GM21786 (cell line): ENCODE data around the gene PIGV.

ENCODE experiments used
- ATAC-seq: cut with Tn5 transposase; IDR thresholded peaks from one replicate; pipeline ENCODE4 v1.9.1; 2021; ENCODE audit not compliant: unreplicated experiment

Gene PIGV

DNA sequence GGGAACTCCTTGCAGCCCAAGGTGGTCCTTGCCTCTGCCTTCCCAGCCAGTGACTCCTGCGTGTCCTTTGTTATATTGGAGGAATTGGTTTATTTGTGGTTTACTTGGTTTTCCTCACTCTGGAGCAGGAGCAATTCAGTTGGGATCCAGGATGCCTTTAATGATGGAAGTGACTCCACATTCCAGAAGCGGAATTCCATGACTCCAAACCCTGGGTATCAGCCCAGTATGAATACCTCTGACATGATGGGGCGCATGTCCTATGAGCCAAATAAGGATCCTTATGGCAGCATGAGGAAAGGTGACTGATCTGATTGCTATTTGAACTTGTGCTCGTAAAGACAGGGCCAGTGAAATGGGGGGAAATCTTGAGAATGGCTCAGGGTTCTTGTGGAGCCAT lies 15.1 kb upstream of the PIGV start:
- no peak for ATAC-seq

DNA sequence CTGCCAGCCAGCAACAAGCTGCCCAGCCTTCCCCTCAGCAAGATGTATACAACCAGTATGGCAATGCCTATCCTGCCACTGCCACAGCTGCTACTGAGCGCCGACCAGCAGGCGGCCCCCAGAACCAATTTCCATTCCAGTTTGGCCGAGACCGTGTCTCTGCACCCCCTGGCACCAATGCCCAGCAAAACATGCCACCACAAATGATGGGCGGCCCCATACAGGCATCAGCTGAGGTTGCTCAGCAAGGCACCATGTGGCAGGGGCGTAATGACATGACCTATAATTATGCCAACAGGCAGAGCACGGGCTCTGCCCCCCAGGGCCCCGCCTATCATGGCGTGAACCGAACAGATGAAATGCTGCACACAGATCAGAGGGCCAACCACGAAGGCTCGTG lies 13.3 kb upstream of the PIGV start:
- no peak for ATAC-seq

- ATAC-seq, result no peak
These were observed 12.1 kb upstream of the PIGV start for GRCh38 chr1:26775666-26776065.

DNA sequence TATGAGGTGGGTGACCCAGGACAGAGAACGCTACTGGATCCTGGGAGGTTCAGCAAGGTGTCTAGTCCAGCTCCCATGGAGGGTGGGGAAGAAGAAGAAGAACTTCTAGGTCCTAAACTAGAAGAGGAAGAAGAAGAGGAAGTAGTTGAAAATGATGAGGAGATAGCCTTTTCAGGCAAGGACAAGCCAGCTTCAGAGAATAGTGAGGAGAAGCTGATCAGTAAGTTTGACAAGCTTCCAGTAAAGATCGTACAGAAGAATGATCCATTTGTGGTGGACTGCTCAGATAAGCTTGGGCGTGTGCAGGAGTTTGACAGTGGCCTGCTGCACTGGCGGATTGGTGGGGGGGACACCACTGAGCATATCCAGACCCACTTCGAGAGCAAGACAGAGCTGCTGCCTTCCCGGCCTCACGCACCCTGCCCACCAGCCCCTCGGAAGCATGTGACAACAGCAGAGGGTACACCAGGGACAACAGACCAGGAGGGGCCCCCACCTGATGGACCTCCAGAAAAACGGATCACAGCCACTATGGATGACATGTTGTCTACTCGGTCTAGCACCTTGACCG lies 8.6 kb upstream of the PIGV start:
- ATAC-seq, result no peak

DNA sequence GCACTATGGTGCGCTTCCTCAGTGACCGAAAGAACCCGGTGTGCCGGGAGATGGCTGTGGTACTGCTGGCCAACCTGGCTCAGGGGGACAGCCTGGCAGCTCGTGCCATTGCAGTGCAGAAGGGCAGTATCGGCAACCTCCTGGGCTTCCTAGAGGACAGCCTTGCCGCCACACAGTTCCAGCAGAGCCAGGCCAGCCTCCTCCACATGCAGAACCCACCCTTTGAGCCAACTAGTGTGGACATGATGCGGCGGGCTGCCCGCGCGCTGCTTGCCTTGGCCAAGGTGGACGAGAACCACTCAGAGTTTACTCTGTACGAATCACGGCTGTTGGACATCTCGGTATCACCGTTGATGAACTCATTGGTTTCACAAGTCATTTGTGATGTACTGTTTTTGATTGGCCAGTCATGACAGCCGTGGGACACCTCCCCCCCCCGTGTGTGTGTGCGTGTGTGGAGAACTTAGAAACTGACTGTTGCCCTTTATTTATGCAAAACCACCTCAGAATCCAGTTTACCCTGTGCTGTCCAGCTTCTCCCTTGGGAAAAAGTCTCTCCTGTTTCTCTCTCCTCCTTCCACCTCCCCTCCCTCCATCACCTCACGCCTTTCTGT lies 7.3 kb upstream of the PIGV start:
- ATAC-seq, result no peak

- no peak for ATAC-seq
These were observed 6.4 kb upstream of the PIGV start for GRCh38 chr1:26781206-26781825.

- no peak for ATAC-seq
These were observed 5.1 kb upstream of the PIGV start for GRCh38 chr1:26782521-26783212.

DNA sequence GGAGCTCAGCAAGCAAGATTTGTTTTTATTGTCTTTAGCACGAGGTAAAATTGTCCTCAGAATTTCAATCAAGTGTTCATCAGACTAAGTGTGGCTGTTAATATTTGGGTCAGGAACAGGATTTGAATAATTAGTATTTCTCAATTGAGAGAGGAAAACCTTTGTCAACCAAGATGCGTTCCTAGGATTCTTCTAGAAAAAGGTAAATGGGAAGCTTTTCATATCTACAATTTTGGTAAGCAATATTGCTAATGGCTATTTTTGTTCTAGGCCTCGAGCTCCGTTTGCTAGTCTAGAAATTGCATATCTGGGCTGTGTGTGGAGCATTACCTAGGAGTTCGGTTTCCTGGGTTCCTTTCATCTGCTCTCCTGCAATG lies 4.1 kb upstream of the PIGV start:
- ATAC-seq, result no peak

DNA sequence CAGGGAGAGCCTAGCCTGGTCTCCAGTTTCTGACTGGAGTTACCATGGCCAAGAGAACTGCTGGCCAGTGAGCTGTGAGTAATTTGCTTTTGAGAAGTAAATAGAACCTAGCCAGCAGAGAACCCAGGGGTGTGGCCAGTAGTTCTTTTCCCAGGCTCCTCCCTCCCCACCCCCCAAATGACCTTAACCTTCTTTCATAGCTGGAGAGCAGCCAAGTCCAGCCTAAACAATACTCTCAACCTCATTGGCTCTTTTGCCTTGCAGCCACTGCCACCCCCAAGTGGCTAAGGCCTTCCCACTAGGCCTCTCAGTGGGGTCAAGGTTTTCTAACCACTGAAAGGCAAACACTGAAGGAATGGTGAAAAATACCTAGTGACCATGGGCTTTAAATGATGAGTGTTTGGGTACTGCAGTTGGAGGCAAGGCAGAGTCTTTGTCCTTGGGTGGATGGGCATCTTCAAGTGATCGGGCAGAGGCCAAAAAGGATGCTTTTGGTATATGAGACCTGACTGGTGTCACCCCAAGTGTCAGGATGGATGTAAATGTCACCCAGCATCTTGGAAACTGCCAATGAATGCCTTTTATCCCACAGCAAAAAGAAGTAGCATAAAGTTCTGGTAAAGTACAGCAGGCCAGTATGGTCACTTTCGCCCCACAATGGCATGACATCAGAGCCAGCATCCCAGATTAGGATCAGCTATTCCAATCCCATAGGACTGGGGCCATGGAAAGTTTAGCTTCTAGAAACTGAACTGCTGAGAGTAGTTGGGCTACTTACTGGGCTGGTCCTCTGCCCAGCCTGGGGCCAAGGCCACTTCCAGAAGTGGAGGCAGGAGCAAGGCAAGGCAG lies 3.5 kb upstream of the PIGV start:
- no peak for ATAC-seq

- ATAC-seq, result no peak
These were observed 2.9 kb upstream of the PIGV start for GRCh38 chr1:26784886-26785285.

- no peak for ATAC-seq
These were observed 1.9 kb upstream of the PIGV start for GRCh38 chr1:26785611-26786436.

DNA sequence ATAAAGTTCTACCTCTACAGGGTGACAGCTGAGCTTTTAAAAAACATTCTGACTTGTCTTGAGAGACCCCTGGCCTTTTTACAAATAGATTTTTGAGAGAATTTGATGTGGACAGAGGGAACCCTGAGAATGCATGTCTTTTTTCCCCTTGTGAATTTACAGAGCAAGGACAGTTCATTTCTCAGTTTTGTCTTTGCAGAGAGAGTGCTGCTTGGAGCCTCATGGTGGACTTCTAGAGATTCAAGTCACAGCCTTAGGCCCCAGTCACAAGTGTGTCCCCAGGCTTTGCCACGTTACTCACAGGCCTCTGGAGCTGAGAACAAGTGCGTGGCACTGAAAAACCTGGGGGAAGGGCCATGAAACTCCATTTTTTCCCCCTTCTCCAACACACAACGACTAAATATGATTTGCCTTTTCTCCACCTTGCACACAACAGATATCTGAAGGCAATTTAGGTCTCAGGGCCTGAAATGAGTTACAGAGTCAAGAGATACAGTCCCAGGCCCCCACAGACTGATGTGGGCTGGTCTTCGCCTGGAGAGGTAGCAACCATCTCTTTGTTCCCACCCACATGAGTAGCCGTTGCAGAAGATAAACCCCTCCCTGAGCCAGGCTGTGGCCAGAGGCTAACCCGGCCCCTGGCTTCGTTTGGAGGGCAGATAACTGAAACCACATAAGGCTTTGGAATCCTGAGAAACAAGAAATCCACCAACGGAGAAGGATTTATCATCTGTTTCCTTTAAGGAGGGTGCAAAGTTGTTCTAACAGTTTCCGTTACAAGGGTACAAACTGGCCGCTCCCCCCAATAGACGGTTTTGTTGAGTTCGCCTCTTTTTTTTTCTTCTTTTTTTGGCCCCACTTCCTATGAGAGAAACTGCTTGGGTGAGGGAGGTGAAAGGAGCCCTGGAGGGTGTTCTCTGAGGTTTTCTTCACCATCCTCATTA lies 1.0 kb upstream of the PIGV start:
- no peak for ATAC-seq

DNA sequence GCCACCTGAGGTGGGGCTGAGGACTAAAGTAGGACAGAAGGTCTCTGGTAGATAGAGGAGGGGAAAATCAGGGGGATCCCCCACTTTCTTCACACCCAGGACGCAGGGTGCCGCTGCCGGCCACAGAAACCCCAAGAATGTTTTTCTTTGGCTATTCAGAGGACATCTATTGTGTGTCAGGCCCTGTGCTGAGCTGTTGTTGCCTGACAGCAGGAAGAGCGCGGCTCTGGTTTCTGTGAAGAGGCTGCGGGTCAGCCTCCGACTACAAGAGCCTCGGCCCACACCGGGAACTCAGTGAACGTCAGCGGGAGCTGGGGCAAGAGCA lies 407 bp upstream of the PIGV start:
- peak; percentile 47 for ATAC-seq

GRCh38 chr1:26788515-26788785 lies 700 bp downstream of the PIGV start:
- ATAC-seq, result no peak

DNA sequence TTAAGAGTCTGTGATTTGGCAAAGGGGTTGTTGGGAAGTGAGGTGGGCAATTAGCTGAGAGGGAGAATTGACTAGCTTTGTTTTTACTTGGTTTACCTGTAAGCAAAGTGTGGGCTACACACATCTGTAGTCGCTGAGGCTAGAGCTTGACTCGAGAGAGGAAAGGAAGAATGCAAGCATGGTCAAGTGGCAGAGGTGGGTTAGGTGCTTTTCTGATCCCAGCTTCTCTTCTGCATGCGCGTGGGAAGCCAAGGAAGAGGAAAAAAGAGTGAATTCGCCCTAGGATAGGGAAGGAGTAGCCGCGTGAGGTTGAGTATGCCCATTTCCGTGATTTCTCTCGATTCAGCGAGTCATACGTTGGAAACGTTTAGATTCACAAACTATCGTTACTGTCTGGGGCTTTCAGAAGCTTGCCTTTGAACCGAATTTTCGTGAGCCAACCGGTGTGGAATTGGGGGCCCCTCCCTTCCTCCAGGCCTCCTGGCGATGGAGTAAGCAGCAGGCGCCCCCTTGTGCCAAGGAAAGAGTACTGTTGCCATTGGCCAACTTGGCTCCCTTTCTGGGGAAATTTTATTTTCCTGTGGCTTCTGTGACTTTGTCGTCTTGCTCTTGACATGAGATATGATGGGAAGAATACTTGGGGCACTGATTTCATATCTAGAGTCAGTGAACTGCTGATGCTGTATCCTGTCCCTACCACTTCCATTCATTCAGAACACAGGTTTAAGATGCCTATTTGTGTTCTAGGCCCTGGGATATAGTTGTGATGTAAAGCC lies 1.3 kb downstream of the PIGV start:
- ATAC-seq, result no peak

- no peak for ATAC-seq
These were observed 1.8 kb downstream of the PIGV start for GRCh38 chr1:26789612-26789865.

DNA sequence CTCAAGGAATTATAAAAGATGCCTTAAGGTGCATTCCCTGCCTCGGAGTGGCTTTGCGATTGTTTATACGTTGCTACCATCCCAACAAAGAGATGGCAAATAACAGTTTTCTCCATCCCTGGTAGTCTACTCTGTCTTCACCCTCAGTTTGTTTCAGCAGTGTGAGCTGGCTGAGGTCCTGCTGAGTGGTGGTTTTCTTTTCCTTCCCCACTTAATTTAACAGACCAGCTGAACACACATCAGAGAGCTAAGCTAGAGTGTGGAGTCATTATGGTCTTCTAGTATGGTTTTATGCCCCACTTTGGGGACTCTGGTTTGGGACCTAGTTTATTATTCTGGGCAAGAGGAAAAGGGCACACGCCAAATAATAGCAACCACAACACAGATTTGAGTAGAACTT lies 2.2 kb downstream of the PIGV start:
- no peak for ATAC-seq

GRCh38 chr1:26790551-26790953 lies 2.8 kb downstream of the PIGV start:
- no peak for ATAC-seq

DNA sequence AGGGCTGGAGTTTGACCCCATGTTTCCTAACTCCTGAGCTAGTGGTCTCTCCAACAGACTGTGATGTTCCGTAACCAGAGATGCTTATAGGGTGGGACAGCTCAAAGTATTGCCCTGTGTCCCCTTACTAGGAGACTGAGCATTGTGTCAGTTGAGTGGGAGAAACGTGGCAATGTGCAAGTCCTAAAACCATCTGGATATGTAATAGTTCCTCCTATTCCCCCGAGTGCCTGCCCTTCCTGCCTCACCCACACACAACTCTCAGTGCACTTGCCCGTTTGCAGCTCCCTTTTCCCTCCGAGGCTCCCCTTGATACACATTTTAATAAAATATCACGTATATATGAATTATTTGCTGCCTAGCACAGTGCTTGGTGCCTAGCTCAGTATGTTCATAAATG lies 3.4 kb downstream of the PIGV start:
- ATAC-seq, result no peak
